GM11168 (cell line): ENCODE results near the gene GFER.
"Not testable (repeated sequence)": the region's sequence is repeated elsewhere in the genome, so short reads cannot be mapped to it uniquely, and the experiment has no call there.

Experiments used
- in situ Hi-C: fragments of 300-500 bp; cut with MboI; formaldehyde crosslinking; loops from one replicate; pipeline ENCODE4 v1.12.0; 2022; ENCODE audit warnings: low sequenced_read_pairs; ENCODE audit not compliant: unreplicated experiment

The GFER gene

GRCh38 chr16:1983544-1984346 lies at the start of gene GFER:
Gene GFER, plus strand, starts transcription at chr16:1984193. Its CDS starts 26 bp downstream, at chr16:1984219.
- in situ Hi-C loops, result no loop called here

- in situ Hi-C loops, result no loop called here
Measured at GRCh38 chr16:1936945-1937479, 47.0 kb upstream of the GFER start.

GRCh38 chr16:1938316-1938715 lies 45.7 kb upstream of the GFER start:
- in situ Hi-C loops, result no loop called here

GRCh38 chr16:1938910-1939309 lies 45.1 kb upstream of the GFER start:
- in situ Hi-C loops, result no loop called here

GRCh38 chr16:1939833-1940232 lies 44.2 kb upstream of the GFER start:
- in situ Hi-C loops, result not testable (repeated sequence)

- in situ Hi-C loops, result no loop called here
Measured at GRCh38 chr16:1940273-1941161, 43.5 kb upstream of the GFER start.

GRCh38 chr16:1941162-1942046 lies 42.6 kb upstream of the GFER start:
- in situ Hi-C loops, result no loop called here

GRCh38 chr16:1942047-1942809 lies 41.8 kb upstream of the GFER start:
- in situ Hi-C loops, result no loop called here

GRCh38 chr16:1942810-1943726 lies 40.9 kb upstream of the GFER start, which contains the start of gene MSRB1:
Gene MSRB1, minus strand, starts transcription at chr16:1943199. Its CDS starts 43 bp downstream, at chr16:1943156.
- in situ Hi-C loops, result no loop called here

- in situ Hi-C loops, result no loop called here
Measured at GRCh38 chr16:1944612-1945199, 39.3 kb upstream of the GFER start.

- in situ Hi-C loops, result no loop called here
Measured at GRCh38 chr16:1945559-1946391, 38.2 kb upstream of the GFER start.

GRCh38 chr16:1946495-1947368 lies 37.3 kb upstream of the GFER start:
- in situ Hi-C loops, result no loop called here

GRCh38 chr16:1947369-1947670 lies 36.7 kb upstream of the GFER start:
- in situ Hi-C loops, result no loop called here

- in situ Hi-C loops, result no loop called here
Measured at GRCh38 chr16:1949507-1949906, 34.5 kb upstream of the GFER start.

- in situ Hi-C loops, result loop anchor here (10.0 kb wide), 1 partner anchor 1605 kb away; no protein-coding TSS in a partner anchor
Measured at GRCh38 chr16:1950047-1950446, 33.9 kb upstream of the GFER start.

- in situ Hi-C loops, result loop anchor here (10.0 kb wide), 1 partner anchor 1606 kb away; no protein-coding TSS in a partner anchor
Measured at GRCh38 chr16:1950559-1950958, 33.4 kb upstream of the GFER start.
